ENCODE results near the gene KRTAP12-4. TPM values are rescaled to one million over a fixed set of nuclear protein-coding genes. Genes with fewer than 3 reads are reported as not detected.
"Not testable (repeated sequence)": the region's sequence is repeated elsewhere in the genome, so short reads cannot be mapped to it uniquely, and the experiment has no call there.

KRTAP12-4 gene
- total RNA-seq, 1 donor: not detected

- Histone ChIP-seq H3K27me3 (ENCODE audit: insufficient read depth, low read length) (no peaks in the 10 kb centered on the region), H3K27ac (ENCODE audit: low read depth, low read length) (no peak overlapping the region), H3K4me2 (ENCODE audit: insufficient read depth, low read length) (no peak overlapping the region), H3K9me3 (ENCODE audit: low read depth, low read length) (peaks cover 3% of the 10 kb centered on the region), H3K79me2 (ENCODE audit: insufficient read depth, low read length) (no peaks in the 10 kb centered on the region), H3K36me3 (ENCODE audit: insufficient read depth, low read length) (no peaks in the 10 kb centered on the region), H3K4me1 (ENCODE audit: insufficient read depth, low read length) (no peaks in the 10 kb centered on the region), H3K4me3 (ENCODE audit: insufficient read depth, low read length) (no peak overlapping the region), H2AFZ (ENCODE audit: low read length) (no peak overlapping the region), H4K20me1 (ENCODE audit: insufficient read depth, low read length) (no peaks in the 10 kb centered on the region)
- DNase-seq (ENCODE audit: insufficient read length, low spot score, missing footprints): peak; percentile 22
- TF ChIP-seq, protein P1, sequence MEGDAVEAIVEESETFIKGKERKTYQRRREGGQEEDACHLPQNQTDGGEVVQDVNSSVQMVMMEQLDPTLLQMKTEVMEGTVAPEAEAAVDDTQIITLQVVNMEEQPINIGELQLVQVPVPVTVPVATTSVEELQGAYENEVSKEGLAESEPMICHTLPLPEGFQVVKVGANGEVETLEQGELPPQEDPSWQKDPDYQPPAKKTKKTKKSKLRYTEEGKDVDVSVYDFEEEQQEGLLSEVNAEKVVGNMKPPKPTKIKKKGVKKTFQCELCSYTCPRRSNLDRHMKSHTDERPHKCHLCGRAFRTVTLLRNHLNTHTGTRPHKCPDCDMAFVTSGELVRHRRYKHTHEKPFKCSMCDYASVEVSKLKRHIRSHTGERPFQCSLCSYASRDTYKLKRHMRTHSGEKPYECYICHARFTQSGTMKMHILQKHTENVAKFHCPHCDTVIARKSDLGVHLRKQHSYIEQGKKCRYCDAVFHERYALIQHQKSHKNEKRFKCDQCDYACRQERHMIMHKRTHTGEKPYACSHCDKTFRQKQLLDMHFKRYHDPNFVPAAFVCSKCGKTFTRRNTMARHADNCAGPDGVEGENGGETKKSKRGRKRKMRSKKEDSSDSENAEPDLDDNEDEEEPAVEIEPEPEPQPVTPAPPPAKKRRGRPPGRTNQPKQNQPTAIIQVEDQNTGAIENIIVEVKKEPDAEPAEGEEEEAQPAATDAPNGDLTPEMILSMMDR (IDR thresholded peaks at IDR 0.05; ENCODE audit: extremely low read depth, low read depth, low read length): no peak
These were observed 41.7 kb downstream of the KRTAP12-4 start for GRCh38 chr21:44612669-44613229.

DNA sequence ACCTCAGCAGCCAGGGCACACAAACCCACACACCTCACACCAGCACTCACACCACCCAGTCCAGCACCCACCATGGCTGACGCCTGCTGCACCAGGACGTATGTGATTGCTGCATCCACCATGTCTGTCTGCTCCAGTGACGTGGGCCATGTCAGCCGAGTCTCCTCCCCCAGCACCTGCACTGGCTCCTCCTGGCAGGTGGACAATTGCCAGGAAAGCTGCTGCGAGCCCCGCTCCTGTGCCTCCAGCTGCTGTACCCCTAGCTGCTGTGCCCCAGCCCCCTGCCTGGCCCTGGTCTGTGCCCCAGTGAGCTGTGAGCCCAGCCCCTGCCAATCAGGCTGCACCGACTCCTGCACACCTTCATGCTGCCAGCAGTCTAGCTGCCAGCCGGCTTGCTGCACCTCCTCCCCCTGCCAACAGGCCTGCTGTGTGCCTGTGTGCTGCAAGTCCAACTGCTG lies 42.4 kb downstream of the KRTAP12-4 start, which contains the start of gene KRTAP10-8:
KRTAP10-8 (plus strand) TSS at position 51 of the 458 bp plus-strand sequence; CDS start at position 73, 22 bp downstream.
- H3K9me3 ChIP-seq (ENCODE audit: low read depth, low read length): peaks cover 3% of the 10 kb centered on the region
- no peaks in the 10 kb centered on the region for H3K4me1 ChIP-seq (ENCODE audit: insufficient read depth, low read length)
- no peak within 1 kb of the TSS for H3K27ac ChIP-seq (ENCODE audit: low read depth, low read length)
- H3K36me3 ChIP-seq (ENCODE audit: insufficient read depth, low read length): no peaks in the 10 kb centered on the region
- no peak within 1 kb of the TSS for H2AFZ ChIP-seq (ENCODE audit: low read length)
- no peak for DNase-seq (ENCODE audit: insufficient read length, low spot score, missing footprints)
- H4K20me1 ChIP-seq (ENCODE audit: insufficient read depth, low read length): no peaks in the 10 kb centered on the region
- H3K27me3 ChIP-seq (ENCODE audit: insufficient read depth, low read length): no peaks in the 10 kb centered on the region
- H3K4me3 ChIP-seq (ENCODE audit: insufficient read depth, low read length): no peak within 1 kb of the TSS
- no peaks in the 10 kb centered on the region for H3K79me2 ChIP-seq (ENCODE audit: insufficient read depth, low read length)
- TF ChIP-seq, protein P1 (IDR thresholded peaks at IDR 0.05; ENCODE audit: extremely low read depth, low read depth, low read length): no peak
- no peak within 1 kb of the TSS for H3K4me2 ChIP-seq (ENCODE audit: insufficient read depth, low read length)

GRCh38 chr21:44611551-44611950 lies 42.9 kb downstream of the KRTAP12-4 start:
- TF ChIP-seq, protein P1 (IDR thresholded peaks at IDR 0.05; ENCODE audit: extremely low read depth, low read depth, low read length): no peak

DNA sequence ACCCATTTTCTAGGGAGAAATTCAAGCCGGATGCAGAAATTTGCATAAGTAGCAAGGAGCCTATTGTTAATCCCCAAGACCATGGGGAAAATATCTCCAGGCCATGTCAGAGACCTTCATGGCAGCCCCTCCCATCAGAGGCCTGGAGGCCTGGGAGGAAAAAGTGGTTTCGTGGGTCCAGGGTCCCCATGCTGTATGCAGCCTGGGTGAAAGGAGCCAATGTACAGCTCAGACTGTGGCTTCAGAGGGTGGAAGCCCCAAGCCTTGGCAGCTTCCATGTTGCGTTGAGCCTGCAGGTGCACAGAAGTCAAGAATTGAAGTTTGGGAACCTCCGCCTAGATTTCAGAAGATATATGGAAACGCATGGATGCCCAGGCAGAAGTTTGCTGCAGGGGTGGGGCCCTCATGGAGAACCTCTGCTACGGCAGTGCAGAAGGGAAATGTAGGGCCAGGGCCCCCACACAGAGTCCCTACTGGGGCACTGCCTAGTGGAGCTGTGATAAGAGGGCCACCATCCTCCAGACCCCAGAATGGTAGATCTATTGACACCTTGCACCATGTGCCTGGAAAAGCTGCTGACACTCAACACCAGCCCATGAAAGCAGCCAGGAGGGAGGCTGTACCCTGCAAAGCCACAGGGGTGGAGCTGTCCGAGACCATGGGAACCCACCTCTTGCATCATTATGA lies 44.2 kb downstream of the KRTAP12-4 start:
- not testable (repeated sequence) for DNase-seq (ENCODE audit: insufficient read length, low spot score, missing footprints)

More at GRCh38 chr21:44611551-44611950, 42.9 kb downstream of the KRTAP12-4 start:
- Histone ChIP-seq H3K4me2 (ENCODE audit: insufficient read depth, low read length) (no peak overlapping the region), H3K27ac (ENCODE audit: low read depth, low read length) (no peak overlapping the region), H3K9me3 (ENCODE audit: low read depth, low read length) (peaks cover 3% of the 10 kb centered on the region), H3K27me3 (ENCODE audit: insufficient read depth, low read length) (no peaks in the 10 kb centered on the region), H4K20me1 (ENCODE audit: insufficient read depth, low read length) (no peaks in the 10 kb centered on the region), H3K36me3 (ENCODE audit: insufficient read depth, low read length) (no peaks in the 10 kb centered on the region), H3K4me3 (ENCODE audit: insufficient read depth, low read length) (no peak overlapping the region), H3K4me1 (ENCODE audit: insufficient read depth, low read length) (no peaks in the 10 kb centered on the region), H3K79me2 (ENCODE audit: insufficient read depth, low read length) (no peaks in the 10 kb centered on the region), H2AFZ (ENCODE audit: low read length) (no peak overlapping the region)
- DNase-seq (ENCODE audit: insufficient read length, low spot score, missing footprints): no peak

More for the DNA sequence above, 44.2 kb downstream of the KRTAP12-4 start:
- not testable (repeated sequence) for H3K79me2 ChIP-seq (ENCODE audit: insufficient read depth, low read length); H3K36me3 ChIP-seq (ENCODE audit: insufficient read depth, low read length); H3K4me1 ChIP-seq (ENCODE audit: insufficient read depth, low read length); H2AFZ ChIP-seq (ENCODE audit: low read length); H4K20me1 ChIP-seq (ENCODE audit: insufficient read depth, low read length); H3K27me3 ChIP-seq (ENCODE audit: insufficient read depth, low read length); H3K9me3 ChIP-seq (ENCODE audit: low read depth, low read length); H3K27ac ChIP-seq (ENCODE audit: low read depth, low read length); H3K4me3 ChIP-seq (ENCODE audit: insufficient read depth, low read length); H3K4me2 ChIP-seq (ENCODE audit: insufficient read depth, low read length)
